Nephron (organoid): ENCODE data around the gene TNFRSF14.
"Not testable (repeated sequence)": the region's sequence is repeated elsewhere in the genome, so short reads cannot be mapped to it uniquely, and the experiment has no call there.

Experiments
- H3K27ac Mint-ChIP-seq, 3 experiments: 2 replicates each; pipeline ENCODE4 v1.8.0; 2020; ENCODE audit warnings: mixed read lengths in 3 of 3, mild to moderate bottlenecking in 2 of 3, moderate library complexity in 1 of 3
- H3K27me3 Mint-ChIP-seq: 2 replicates; pipeline ENCODE4 v1.8.0; 2021; ENCODE audit warnings: low read depth, mild to moderate bottlenecking, moderate library complexity, mixed read lengths
- H3K36me3 Mint-ChIP-seq: 2 replicates; pipeline ENCODE4 v1.8.0; 2020; ENCODE audit warnings: low read depth, mixed read lengths
- H3K4me1 Mint-ChIP-seq: 2 replicates; pipeline ENCODE4 v1.8.0; 2020; ENCODE audit warnings: mixed read lengths
- H3K4me3 Mint-ChIP-seq, 3 experiments: 2 replicates each; pipeline ENCODE4 v1.8.0; 2020; ENCODE audit warnings: mild to moderate bottlenecking in 3 of 3, mixed read lengths in 3 of 3, moderate library complexity in 2 of 3
- H3K9me3 Mint-ChIP-seq: 2 replicates; pipeline ENCODE4 v1.8.0; 2020; ENCODE audit warnings: mixed read lengths
- CTCF ChIP-seq, 3 experiments: fragments of 200-600 bp; sonication (generic); IDR thresholded peaks; one replicate each; pipeline ENCODE4 v1.5.0; 2021; ENCODE audit warnings: antibody characterized with exemption in 3 of 3; ENCODE audit not compliant: unreplicated experiment in 3 of 3

The TNFRSF14 gene

GRCh38 chr1:2567083-2567679, 11.0 kb downstream of the TNFRSF14 start:
- no peaks in the 10 kb centered on the region for H3K4me1 Mint-ChIP-seq
- H3K4me3 Mint-ChIP-seq: no peak overlapping the region
- no peaks in the 10 kb centered on the region for H3K36me3 Mint-ChIP-seq
- peaks cover 12% of the 10 kb centered on the region for H3K27me3 Mint-ChIP-seq
- H3K27ac Mint-ChIP-seq: no peak overlapping the region
- no peak for TF ChIP-seq CTCF (IDR thresholded peaks at IDR 0.05; ENCODE audit: unreplicated experiment in 3 of 3)
- H3K9me3 Mint-ChIP-seq: no peaks in the 10 kb centered on the region

- H3K27me3 Mint-ChIP-seq: peaks cover 16% of the 10 kb centered on the region
- H3K36me3 Mint-ChIP-seq, H3K27ac Mint-ChIP-seq, H3K9me3 Mint-ChIP-seq, H3K4me3 Mint-ChIP-seq, H3K4me1 Mint-ChIP-seq: not testable (repeated sequence)
Observed at GRCh38 chr1:2568187-2568816, 12.1 kb downstream of the TNFRSF14 start.

- Mint-ChIP-seq H3K27me3 (peaks cover 16% of the 10 kb centered on the region), H3K9me3 (peaks cover 16% of the 10 kb centered on the region), H3K4me1 (no peaks in the 10 kb centered on the region), H3K27ac (no peak overlapping the region), H3K36me3 (peaks cover 4% of the 10 kb centered on the region), H3K4me3 (no peak overlapping the region)
- no peak for TF ChIP-seq CTCF (IDR thresholded peaks at IDR 0.05; ENCODE audit: unreplicated experiment in 3 of 3)
Observed at GRCh38 chr1:2569060-2569459, 12.9 kb downstream of the TNFRSF14 start.

- not testable (repeated sequence) for H3K36me3 Mint-ChIP-seq, H3K27ac Mint-ChIP-seq, H3K4me1 Mint-ChIP-seq, H3K4me3 Mint-ChIP-seq
- Mint-ChIP-seq H3K27me3 (peaks cover 16% of the 10 kb centered on the region), H3K9me3 (peaks cover 17% of the 10 kb centered on the region)
Observed at GRCh38 chr1:2569703-2570102, 13.5 kb downstream of the TNFRSF14 start.

GRCh38 chr1:2570332-2570731, 14.2 kb downstream of the TNFRSF14 start:
- no peak overlapping the region for H3K4me3 Mint-ChIP-seq
- no peak for TF ChIP-seq CTCF (IDR thresholded peaks at IDR 0.05; ENCODE audit: unreplicated experiment in 3 of 3)
- H3K27me3 Mint-ChIP-seq: peaks cover 13% of the 10 kb centered on the region
- peaks cover 17% of the 10 kb centered on the region for H3K9me3 Mint-ChIP-seq
- H3K4me1 Mint-ChIP-seq: no peaks in the 10 kb centered on the region
- H3K27ac Mint-ChIP-seq: no peak overlapping the region
- H3K36me3 Mint-ChIP-seq: peaks cover 4% of the 10 kb centered on the region

GRCh38 chr1:2571348-2571747, 15.2 kb downstream of the TNFRSF14 start:
- peaks cover 17% of the 10 kb centered on the region for H3K9me3 Mint-ChIP-seq
- no peaks in the 10 kb centered on the region for H3K4me1 Mint-ChIP-seq
- H3K27ac Mint-ChIP-seq: no peak overlapping the region
- peaks cover 4% of the 10 kb centered on the region for H3K27me3 Mint-ChIP-seq
- H3K4me3 Mint-ChIP-seq: no peak overlapping the region
- TF ChIP-seq CTCF (IDR thresholded peaks at IDR 0.05; ENCODE audit: unreplicated experiment in 3 of 3): no peak
- peaks cover 4% of the 10 kb centered on the region for H3K36me3 Mint-ChIP-seq

- Mint-ChIP-seq H3K27me3 (peaks cover 4% of the 10 kb centered on the region), H3K9me3 (peaks cover 17% of the 10 kb centered on the region), H3K36me3 (peaks cover 4% of the 10 kb centered on the region), H3K4me3 (no peak overlapping the region), H3K4me1 (no peaks in the 10 kb centered on the region), H3K27ac (no peak overlapping the region)
- TF ChIP-seq CTCF (IDR thresholded peaks at IDR 0.05; ENCODE audit: unreplicated experiment in 3 of 3): no peak
Observed at GRCh38 chr1:2573250-2573920, 17.2 kb downstream of the TNFRSF14 start.
